HepG2 (cell line): Measurements from ENCODE around the gene NFE2L1. TPM values are rescaled to one million over a fixed set of nuclear protein-coding genes. Genes with fewer than 3 reads are reported as not detected.

ENCODE experiments used
- BRD4 ChIP-seq: sonication (generic); formaldehyde crosslinking; IDR thresholded peaks from 2 replicates; pipeline ENCODE4 v1.4.0; 2020; ENCODE audit warnings: missing genetic modification reagents
- ELF1 ChIP-seq: sonication (generic); formaldehyde crosslinking; IDR thresholded peaks from 2 replicates; pipeline ENCODE4 v1.4.0; 2020; ENCODE audit warnings: missing genetic modification reagents
- EP300 ChIP-seq, 3 experiments: sonication (generic) in 1 of 3; formaldehyde crosslinking in 1 of 3; IDR thresholded peaks; 2 replicates each; pipeline versions ENCODE4 v1.5.1 to v1.6.1; 2011 to 2020; ENCODE audit warnings: low read depth in 2 of 3, low read length in 2 of 3, borderline replicate concordance in 1 of 3, improper control_type of control experiment in 1 of 3, mild to moderate bottlenecking in 1 of 3, missing genetic modification reagents in 1 of 3, moderate library complexity in 1 of 3
- ETV6 ChIP-seq: sonication (generic); formaldehyde crosslinking; conservative IDR thresholded peaks from 2 replicates; pipeline ENCODE4 v1.4.0; 2020; ENCODE audit warnings: missing genetic modification reagents
- KAT8 ChIP-seq: IDR thresholded peaks from 2 replicates; pipeline ENCODE4 v1.6.1; 2016; ENCODE audit warnings: missing genetic modification reagents, missing compliant biosample characterization
- KDM2A ChIP-seq: sonication (generic); formaldehyde crosslinking; IDR thresholded peaks from 2 replicates; pipeline ENCODE4 v1.4.0; 2020; ENCODE audit warnings: low read depth, missing genetic modification reagents, borderline replicate concordance
- MTA3 ChIP-seq: sonication (generic); formaldehyde crosslinking; IDR thresholded peaks from 2 replicates; pipeline ENCODE4 v1.4.0; 2020; ENCODE audit warnings: missing genetic modification reagents
- NRL ChIP-seq: sonication (generic); formaldehyde crosslinking; IDR thresholded peaks from 2 replicates; pipeline ENCODE4 v1.5.0; 2020; ENCODE audit warnings: missing genetic modification reagents, mild to moderate bottlenecking, moderate library complexity, borderline replicate concordance
- POLR2AphosphoS2 ChIP-seq: IDR thresholded peaks from 2 replicates; pipeline ENCODE4 v1.6.1; 2011; ENCODE audit warnings: low read depth, low read length, improper control_type of control experiment
- PTBP1 ChIP-seq: fragments of 200-400 bp; formaldehyde crosslinking; IDR thresholded peaks from 2 replicates; pipeline ENCODE4 v1.6.1; 2018; ENCODE audit warnings: low read length, low read depth; ENCODE audit not compliant: poor library complexity, severe bottlenecking
- RBM22 ChIP-seq: fragments of 200-400 bp; formaldehyde crosslinking; optimal IDR thresholded peaks from 2 replicates; pipeline ENCODE3; 2017; ENCODE audit warnings: mild to moderate bottlenecking, low read length, moderate library complexity
- SMAD9 ChIP-seq: sonication (generic); formaldehyde crosslinking; IDR thresholded peaks from 2 replicates; pipeline ENCODE4 v1.5.1; 2020; ENCODE audit warnings: mild to moderate bottlenecking, missing genetic modification reagents
- TARDBP ChIP-seq: sonication (generic); formaldehyde crosslinking; IDR thresholded peaks from 2 replicates; pipeline ENCODE4 v1.8.0; 2022; ENCODE audit warnings: mild to moderate bottlenecking, missing genetic modification reagents
- XRCC5 ChIP-seq: fragments of 200-400 bp; formaldehyde crosslinking; optimal IDR thresholded peaks from 2 replicates; pipeline ENCODE3; 2017; ENCODE audit warnings: mild to moderate bottlenecking, low read length
- ZNF350 ChIP-seq: sonication (generic); formaldehyde crosslinking; IDR thresholded peaks from 2 replicates; pipeline ENCODE4 v1.4.0; 2020; ENCODE audit warnings: mild to moderate bottlenecking, low read depth, missing genetic modification reagents, borderline replicate concordance
- ZNF549 ChIP-seq: sonication (generic); formaldehyde crosslinking; IDR thresholded peaks from 2 replicates; pipeline ENCODE4 v1.5.0; 2020; ENCODE audit warnings: missing genetic modification reagents
- ZNF746 ChIP-seq: sonication (generic); formaldehyde crosslinking; IDR thresholded peaks from 2 replicates; pipeline ENCODE4 v1.8.0; 2022; ENCODE audit warnings: mild to moderate bottlenecking, missing genetic modification reagents
- polyA plus RNA-seq, 8 experiments: library from polyadenylated mRNA; depleted of rRNA in 3 of 8; stranded (reverse) in 7 of 8; unstranded in 1 of 8; fragments of >200 nt; fragmentation: Illumina TruSeq in 4 of 8; extraction: Trizol in 4 of 8; gene quantifications; 2 replicates each; pipeline versions ENCODE4 v1.2.1 to v1.2.3, GENCODE V29; 2011 to 2016; ENCODE audit warnings: low read depth in 4 of 8, missing spikeins in 1 of 8, mixed read lengths in 1 of 8; ENCODE audit not compliant: insufficient read depth in 1 of 8
- total RNA-seq, 5 experiments: library from RNA; depleted of rRNA; stranded (reverse); fragments of >200 nt; fragmentation: Illumina TruSeq; extraction: Trizol; gene quantifications; 2 replicates each; pipeline ENCODE4 v1.2.3, GENCODE V29; 2016; ENCODE audit warnings: low read depth in 1 of 5
- TF ChIP-seq, protein P1 (sequence below): IDR thresholded peaks from 2 replicates; pipeline ENCODE4 v1.6.1; 2012; ENCODE audit warnings: inconsistent platforms
- TF ChIP-seq, protein P2 (sequence below): sonication (generic); formaldehyde crosslinking; IDR thresholded peaks from 2 replicates; pipeline ENCODE4 v1.5.1; 2020; ENCODE audit warnings: mild to moderate bottlenecking, missing genetic modification reagents, borderline replicate concordance
- TF ChIP-seq, protein P3 (sequence below): sonication (generic); formaldehyde crosslinking; IDR thresholded peaks from 2 replicates; pipeline ENCODE4 v1.4.0; 2020; ENCODE audit warnings: missing genetic modification reagents, mild to moderate bottlenecking, borderline replicate concordance

The NFE2L1 gene
- total and polyA plus RNA-seq, 2 of the 13 experiments (the other 11 are each of a cell fraction or from before 2014, with no cell fraction given) = 67.0 to 234 TPM

DNA sequence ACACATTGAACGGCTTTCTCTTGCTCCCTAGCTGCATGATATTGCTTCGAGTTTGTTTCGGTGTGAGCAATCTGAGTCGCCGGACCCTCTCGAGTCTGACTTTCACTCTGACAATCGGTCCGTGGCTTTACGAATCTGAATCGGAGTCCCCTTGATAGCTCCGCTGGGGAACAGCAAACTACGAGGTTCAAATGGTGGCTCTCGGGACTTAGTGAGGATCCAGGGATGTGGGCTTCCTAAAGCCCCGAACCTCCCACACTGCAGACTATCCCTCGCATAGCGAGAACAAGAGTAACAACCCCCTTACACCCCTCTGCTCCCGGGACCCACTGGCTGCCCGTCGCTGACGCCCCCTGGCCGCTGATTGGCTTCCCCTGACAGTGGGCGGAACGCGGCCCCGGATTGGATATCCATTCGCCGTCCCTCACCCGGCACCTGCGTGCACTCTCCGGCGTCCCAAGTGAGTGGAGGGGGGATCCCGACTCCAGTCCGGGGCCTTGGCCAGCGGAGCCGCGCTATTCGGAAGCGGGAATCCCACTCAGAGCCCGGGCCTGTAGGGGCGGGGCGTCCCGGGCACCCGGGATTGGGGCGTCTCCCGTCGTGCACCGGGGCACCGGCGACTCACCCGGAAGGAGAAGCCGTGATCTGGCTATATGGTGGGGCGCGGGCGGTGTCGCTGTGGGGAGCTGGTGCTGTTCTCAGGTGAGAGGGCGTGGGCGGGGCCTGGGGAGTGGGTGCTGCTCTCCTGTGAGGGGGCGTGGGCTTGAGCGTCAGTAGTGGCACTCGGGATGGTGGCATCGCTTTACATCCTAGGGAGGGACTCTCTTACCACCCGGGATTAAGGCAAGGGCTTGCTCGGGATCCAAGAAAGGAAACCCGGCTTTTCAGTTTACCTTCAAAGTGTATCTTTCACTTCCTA is 59.2 kb downstream of the NFE2L1 start, which contains the start of gene SNX11 (continued):
- TF ChIP-seq TARDBP (CRISPR knock-in tag) (peak; percentile 58; the same call in 1 of the 2 replicates), NRL (CRISPR knock-in tag) (peak; percentile 85; the same call in 1 of the 2 replicates), POLR2AphosphoS2 (no peak), ZNF350 (peak; percentile 92; the same call in 1 of the 2 replicates), KDM2A (CRISPR knock-in tag) (peak; percentile 77), SMAD9 (CRISPR knock-in tag) (no peak), ELF1 (CRISPR knock-in tag) (peak; percentile 91), MTA3 (CRISPR knock-in tag) (no peak), RBM22 (no peak), ZNF549 (CRISPR knock-in tag) (0 out of 2 replicates have a peak, but pooled peaks have one; percentile 73), ZNF746 (no peak; the same call in 1 of the 2 replicates), KAT8 (CRISPR knock-in tag) (peak; percentile 96), ETV6 (CRISPR knock-in tag) (no peak), PTBP1 (peak; percentile 89), XRCC5 (peak; percentile 81), BRD4 (CRISPR knock-in tag) (0 out of 2 replicates have a peak, but pooled peaks have one; percentile 6), EP300 (IDR thresholded peaks at IDR 0.05; ENCODE audit: low read depth in 2 of 2, low read length in 2 of 2) (peak in 1 of 2 experiments; percentile 13; a peak in 1 of 4 replicates), EP300 (CRISPR knock-in tag; IDR thresholded peaks at IDR 0.05; ENCODE audit: borderline replicate concordance) (no peak)
- TF ChIP-seq, protein P1, sequence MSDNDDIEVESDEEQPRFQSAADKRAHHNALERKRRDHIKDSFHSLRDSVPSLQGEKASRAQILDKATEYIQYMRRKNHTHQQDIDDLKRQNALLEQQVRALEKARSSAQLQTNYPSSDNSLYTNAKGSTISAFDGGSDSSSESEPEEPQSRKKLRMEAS = 0 out of 2 replicates have a peak, but pooled peaks have one; percentile 53
- TF ChIP-seq, protein P2, sequence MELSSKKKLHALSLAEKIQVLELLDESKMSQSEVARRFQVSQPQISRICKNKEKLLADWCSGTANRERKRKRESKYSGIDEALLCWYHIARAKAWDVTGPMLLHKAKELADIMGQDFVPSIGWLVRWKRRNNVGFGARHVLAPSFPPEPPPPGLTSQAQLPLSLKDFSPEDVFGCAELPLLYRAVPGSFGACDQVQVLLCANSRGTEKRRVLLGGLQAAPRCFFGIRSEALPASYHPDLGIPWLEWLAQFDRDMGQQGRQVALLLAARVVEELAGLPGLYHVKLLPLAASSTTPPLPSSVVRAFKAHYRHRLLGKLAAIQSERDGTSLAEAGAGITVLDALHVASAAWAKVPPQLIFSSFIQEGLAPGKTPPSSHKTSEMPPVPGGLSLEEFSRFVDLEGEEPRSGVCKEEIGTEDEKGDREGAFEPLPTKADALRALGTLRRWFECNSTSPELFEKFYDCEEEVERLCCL (CRISPR knock-in tag) = no peak
- TF ChIP-seq, protein P3, sequence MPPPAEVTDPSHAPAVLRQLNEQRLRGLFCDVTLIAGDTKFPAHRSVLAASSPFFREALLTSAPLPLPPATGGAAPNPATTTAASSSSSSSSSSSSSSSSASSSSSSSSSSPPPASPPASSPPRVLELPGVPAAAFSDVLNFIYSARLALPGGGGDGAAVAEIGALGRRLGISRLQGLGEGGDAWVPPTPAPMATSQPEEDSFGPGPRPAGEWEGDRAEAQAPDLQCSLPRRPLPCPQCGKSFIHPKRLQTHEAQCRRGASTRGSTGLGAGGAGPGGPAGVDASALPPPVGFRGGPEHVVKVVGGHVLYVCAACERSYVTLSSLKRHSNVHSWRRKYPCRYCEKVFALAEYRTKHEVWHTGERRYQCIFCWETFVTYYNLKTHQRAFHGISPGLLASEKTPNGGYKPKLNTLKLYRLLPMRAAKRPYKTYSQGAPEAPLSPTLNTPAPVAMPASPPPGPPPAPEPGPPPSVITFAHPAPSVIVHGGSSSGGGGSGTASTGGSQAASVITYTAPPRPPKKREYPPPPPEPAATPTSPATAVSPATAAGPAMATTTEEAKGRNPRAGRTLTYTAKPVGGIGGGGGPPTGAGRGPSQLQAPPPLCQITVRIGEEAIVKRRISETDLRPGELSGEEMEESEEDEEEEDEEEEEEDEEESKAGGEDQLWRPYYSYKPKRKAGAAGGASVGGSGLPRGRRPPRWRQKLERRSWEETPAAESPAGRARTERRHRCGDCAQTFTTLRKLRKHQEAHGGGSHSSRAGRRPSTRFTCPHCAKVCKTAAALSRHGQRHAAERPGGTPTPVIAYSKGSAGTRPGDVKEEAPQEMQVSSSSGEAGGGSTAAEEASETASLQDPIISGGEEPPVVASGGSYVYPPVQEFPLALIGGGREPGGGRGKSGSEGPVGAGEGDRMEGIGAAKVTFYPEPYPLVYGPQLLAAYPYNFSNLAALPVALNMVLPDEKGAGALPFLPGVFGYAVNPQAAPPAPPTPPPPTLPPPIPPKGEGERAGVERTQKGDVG (CRISPR knock-in tag) = peak; percentile 83; the same call in 1 of the 2 replicates
